Measurements from ENCODE around the gene CCDC146.

- TF ChIP-seq, protein P1, sequence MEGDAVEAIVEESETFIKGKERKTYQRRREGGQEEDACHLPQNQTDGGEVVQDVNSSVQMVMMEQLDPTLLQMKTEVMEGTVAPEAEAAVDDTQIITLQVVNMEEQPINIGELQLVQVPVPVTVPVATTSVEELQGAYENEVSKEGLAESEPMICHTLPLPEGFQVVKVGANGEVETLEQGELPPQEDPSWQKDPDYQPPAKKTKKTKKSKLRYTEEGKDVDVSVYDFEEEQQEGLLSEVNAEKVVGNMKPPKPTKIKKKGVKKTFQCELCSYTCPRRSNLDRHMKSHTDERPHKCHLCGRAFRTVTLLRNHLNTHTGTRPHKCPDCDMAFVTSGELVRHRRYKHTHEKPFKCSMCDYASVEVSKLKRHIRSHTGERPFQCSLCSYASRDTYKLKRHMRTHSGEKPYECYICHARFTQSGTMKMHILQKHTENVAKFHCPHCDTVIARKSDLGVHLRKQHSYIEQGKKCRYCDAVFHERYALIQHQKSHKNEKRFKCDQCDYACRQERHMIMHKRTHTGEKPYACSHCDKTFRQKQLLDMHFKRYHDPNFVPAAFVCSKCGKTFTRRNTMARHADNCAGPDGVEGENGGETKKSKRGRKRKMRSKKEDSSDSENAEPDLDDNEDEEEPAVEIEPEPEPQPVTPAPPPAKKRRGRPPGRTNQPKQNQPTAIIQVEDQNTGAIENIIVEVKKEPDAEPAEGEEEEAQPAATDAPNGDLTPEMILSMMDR (IDR thresholded peaks at IDR 0.05), result no peak
- TF ChIP-seq EZH2phosphoT487 (IDR thresholded peaks at IDR 0.05) (no peak), EZH2 (IDR thresholded peaks at IDR 0.05) (no peak)
Observed at GRCh38 chr7:77254915-77255314, 132.5 kb downstream of the CCDC146 start.
